HEK293 (cell line): ENCODE results near the gene KARS1.
A peak's percentile ranks its signal among the peaks of the same experiment; 100 is the strongest.

ENCODE experiments used
- CTCF ChIA-PET: fragments of 350-600 bp; formaldehyde crosslinking; extraction: SDS; loops from one replicate; lab custom pipeline; 2021; ENCODE audit warnings: antibody characterized with exemption; lab: Yijun Ruan, JAX
- POLR2A ChIA-PET: fragments of 300-600 bp; formaldehyde crosslinking; extraction: SDS; loops from one replicate; lab custom pipeline; 2020; ENCODE audit warnings: antibody characterized with exemption, inconsistent platforms; lab: Yijun Ruan, JAX
- H3K27ac ChIP-seq: fragments of 200-500 bp; sonication (Bioruptor generic); 2 replicates; pipeline ENCODE4 v1.5.1; 2014; ENCODE audit warnings: low read depth, low read length, control low read depth, inconsistent platforms; ENCODE audit errors: extremely low read depth
- H3K36me3 ChIP-seq, 2 experiments: fragments of 200-500 bp in 1 of 2; sonication (Bioruptor generic) in 1 of 2; 1 replicate in 1 of 2; 2 replicates in 1 of 2; pipeline ENCODE4 v1.5.1; 2014 to 2017; ENCODE audit warnings: inconsistent platforms in 2 of 2, low read length in 2 of 2; ENCODE audit not compliant: control insufficient read depth in 2 of 2, insufficient read depth in 1 of 2
- H3K4me1 ChIP-seq: fragments of 200-500 bp; sonication (Bioruptor generic); 2 replicates; pipeline ENCODE4 v1.5.1; 2014; ENCODE audit warnings: mild to moderate bottlenecking, low read length, inconsistent platforms; ENCODE audit not compliant: control insufficient read depth, insufficient read depth
- H3K4me3 ChIP-seq: 2 replicates; pipeline ENCODE4 v1.5.1; 2011; ENCODE audit warnings: low read depth, mild to moderate bottlenecking, control low read depth, low read length, moderate library complexity
- H3K9me3 ChIP-seq: fragments of 200-500 bp; sonication (Bioruptor generic); 2 replicates; pipeline ENCODE4 v1.5.1; 2014; ENCODE audit warnings: low read depth, low read length, inconsistent platforms; ENCODE audit not compliant: control insufficient read depth, insufficient read depth
- BCL6B ChIP-seq: fragments of 450-650 bp; formaldehyde crosslinking; IDR thresholded peaks from 2 replicates; pipeline ENCODE4 v1.5.1; 2017; ENCODE audit warnings: missing biosample characterization, missing genetic modification characterization
- INSM2 ChIP-seq: fragments of 450-650 bp; formaldehyde crosslinking; IDR thresholded peaks from 2 replicates; pipeline ENCODE4 v1.5.1; 2016; ENCODE audit warnings: missing biosample characterization, missing genetic modification characterization
- PRDM1 ChIP-seq: fragments of 450-650 bp; formaldehyde crosslinking; IDR thresholded peaks from 2 replicates; pipeline ENCODE4; 2016; ENCODE audit warnings: missing biosample characterization, missing genetic modification characterization
- REPIN1 ChIP-seq: fragments of 450-650 bp; formaldehyde crosslinking; IDR thresholded peaks from 2 replicates; pipeline ENCODE4 v1.5.1; 2017; ENCODE audit warnings: missing biosample characterization, missing genetic modification characterization, low read depth
- SP3 ChIP-seq: fragments of 450-650 bp; formaldehyde crosslinking; IDR thresholded peaks from 2 replicates; pipeline ENCODE4 v1.5.1; 2016; ENCODE audit warnings: missing biosample characterization, missing genetic modification characterization
- ZNF121 ChIP-seq: fragments of 450-650 bp; formaldehyde crosslinking; IDR thresholded peaks from 2 replicates; pipeline ENCODE4 v1.5.1; 2016; ENCODE audit warnings: missing biosample characterization, missing genetic modification characterization
- ZNF148 ChIP-seq: fragments of 450-650 bp; formaldehyde crosslinking; IDR thresholded peaks from 2 replicates; pipeline ENCODE4 v1.5.0; 2017; ENCODE audit warnings: missing biosample characterization, missing genetic modification characterization, borderline replicate concordance
- ZNF266 ChIP-seq: fragments of 450-650 bp; formaldehyde crosslinking; IDR thresholded peaks from 2 replicates; pipeline ENCODE4 v1.5.1; 2016; ENCODE audit warnings: missing biosample characterization, missing genetic modification characterization, low read depth
- ZNF324 ChIP-seq: fragments of 450-650 bp; formaldehyde crosslinking; IDR thresholded peaks from 2 replicates; pipeline ENCODE4 v1.5.1; 2016; ENCODE audit warnings: missing biosample characterization, missing genetic modification characterization
- ZNF426 ChIP-seq: fragments of 450-650 bp; formaldehyde crosslinking; IDR thresholded peaks from 2 replicates; pipeline ENCODE4 v1.5.1; 2017; ENCODE audit warnings: missing biosample characterization, missing genetic modification characterization, mild to moderate bottlenecking, inconsistent platforms, moderate library complexity
- ZNF510 ChIP-seq: fragments of 450-650 bp; formaldehyde crosslinking; IDR thresholded peaks from 2 replicates; pipeline ENCODE4 v1.5.1; 2018; ENCODE audit warnings: mild to moderate bottlenecking, missing genetic modification characterization, missing biosample characterization; ENCODE audit not compliant: insufficient replicate concordance
- ZNF513 ChIP-seq: fragments of 450-650 bp; IDR thresholded peaks from 2 replicates; pipeline ENCODE4 v1.5.1; 2018; ENCODE audit warnings: missing biosample characterization, missing genetic modification characterization
- ZNF514 ChIP-seq: fragments of 450-650 bp; formaldehyde crosslinking; IDR thresholded peaks from 2 replicates; pipeline ENCODE4 v1.5.1; 2016; ENCODE audit warnings: missing biosample characterization, missing genetic modification characterization
- ZNF548 ChIP-seq: fragments of 450-650 bp; formaldehyde crosslinking; IDR thresholded peaks from 2 replicates; pipeline ENCODE4 v1.5.1; 2016; ENCODE audit warnings: missing biosample characterization, missing genetic modification characterization
- ZNF558 ChIP-seq: fragments of 450-650 bp; formaldehyde crosslinking; IDR thresholded peaks from 2 replicates; pipeline ENCODE4 v1.5.1; 2016; ENCODE audit warnings: missing biosample characterization, missing genetic modification characterization
- ZNF571 ChIP-seq: fragments of 450-650 bp; formaldehyde crosslinking; IDR thresholded peaks from 2 replicates; pipeline ENCODE4 v1.5.0; 2017; ENCODE audit warnings: missing biosample characterization, missing genetic modification characterization
- ZNF585B ChIP-seq: fragments of 450-650 bp; formaldehyde crosslinking; IDR thresholded peaks from 2 replicates; pipeline ENCODE4 v1.5.1; 2016; ENCODE audit warnings: missing biosample characterization, missing genetic modification characterization
- ZNF76 ChIP-seq: fragments of 450-650 bp; formaldehyde crosslinking; IDR thresholded peaks from 2 replicates; pipeline ENCODE4; 2016; ENCODE audit warnings: low read depth, missing biosample characterization, missing genetic modification characterization, borderline replicate concordance

The KARS1 gene

GRCh38 chr16:75599452-75600277 is 47.8 kb downstream of the KARS1 start:
- ChIA-PET CTCF (interaction anchor here (0.5 to 1.3 kb wide), 2 partner anchors 135 to 143 kb away, joined by 3 to 4 read pairs; no protein-coding TSS in a partner anchor), POLR2A (no interaction called here)
- H3K27ac ChIP-seq, result no peak overlapping the region
- no peaks in the 10 kb centered on the region for H3K4me1 ChIP-seq
- no peak overlapping the region for H3K4me3 ChIP-seq
- H3K36me3 ChIP-seq, result peaks cover 13 to 66% of the 10 kb centered on the region in 2 experiments
- no peaks in the 10 kb centered on the region for H3K9me3 ChIP-seq
- TF ChIP-seq INSM2 (tag by site-specific recombination) (no peak), REPIN1 (tag by site-specific recombination) (no peak), PRDM1 (no peak), SP3 (tag by site-specific recombination) (no peak), ZNF426 (tag by site-specific recombination) (no peak)

- no peak overlapping the region for H3K4me3 ChIP-seq
- ChIA-PET POLR2A (no interaction called here), CTCF (interaction anchor here (0.7 kb wide), 1 partner anchor 149 kb away, joined by 3 read pairs; no protein-coding TSS in a partner anchor)
- H3K9me3 ChIP-seq, result no peaks in the 10 kb centered on the region
- H3K36me3 ChIP-seq, result peaks cover 0 to 24% of the 10 kb centered on the region in 2 experiments; a peak in 2 of 3 replicates
- no peak overlapping the region for H3K27ac ChIP-seq
- H3K4me1 ChIP-seq, result peaks cover 5% of the 10 kb centered on the region; the same call in 1 of the 2 replicates
- no peak for TF ChIP-seq ZNF514 (tag by site-specific recombination)
- no peak for TF ChIP-seq ZNF324
- TF ChIP-seq BCL6B (tag by site-specific recombination), result peak; percentile 62; the same call in 1 of the 2 replicates
- no peak for TF ChIP-seq ZNF558 (tag by site-specific recombination)
- TF ChIP-seq, all 188 proteins: peak for 1
Observed at GRCh38 chr16:75593825-75594820, 53.3 kb downstream of the KARS1 start.

- peaks cover 0 to 29% of the 10 kb centered on the region in 2 experiments; a peak in 2 of 3 replicates for H3K36me3 ChIP-seq
- H3K27ac ChIP-seq, result no peak overlapping the region
- ChIA-PET CTCF (no interaction called here), POLR2A (no interaction called here)
- no peak overlapping the region for H3K4me3 ChIP-seq
- no peaks in the 10 kb centered on the region for H3K9me3 ChIP-seq
- peaks cover 5% of the 10 kb centered on the region; the same call in 1 of the 2 replicates for H3K4me1 ChIP-seq
- TF ChIP-seq ZNF510 (tag by site-specific recombination), result no peak
- TF ChIP-seq ZNF571 (tag by site-specific recombination), result no peak
- no peak for TF ChIP-seq ZNF121 (tag by site-specific recombination)
- no peak for TF ChIP-seq ZNF585B (tag by site-specific recombination)
- TF ChIP-seq ZNF513 (tag by site-specific recombination), result no peak
- TF ChIP-seq ZNF148 (tag by site-specific recombination), result no peak
- TF ChIP-seq ZNF266 (tag by site-specific recombination), result no peak
- TF ChIP-seq ZNF548 (tag by site-specific recombination), result no peak
- TF ChIP-seq ZNF76 (tag by site-specific recombination), result no peak
- TF ChIP-seq, all 188 proteins: peak for 0
Observed at GRCh38 chr16:75593308-75593707, 54.2 kb downstream of the KARS1 start.
